ENCODE data around the gene LIPA. TPM values are rescaled to one million over a fixed set of nuclear protein-coding genes. Genes with fewer than 3 reads are reported as not detected.
"Not testable (repeated sequence)": the region's sequence is repeated elsewhere in the genome, so short reads cannot be mapped to it uniquely, and the experiment has no call there.

Gene LIPA
- total RNA-seq, 2 donors from 2014 or later = 19.0 to 39.8 TPM

DNA sequence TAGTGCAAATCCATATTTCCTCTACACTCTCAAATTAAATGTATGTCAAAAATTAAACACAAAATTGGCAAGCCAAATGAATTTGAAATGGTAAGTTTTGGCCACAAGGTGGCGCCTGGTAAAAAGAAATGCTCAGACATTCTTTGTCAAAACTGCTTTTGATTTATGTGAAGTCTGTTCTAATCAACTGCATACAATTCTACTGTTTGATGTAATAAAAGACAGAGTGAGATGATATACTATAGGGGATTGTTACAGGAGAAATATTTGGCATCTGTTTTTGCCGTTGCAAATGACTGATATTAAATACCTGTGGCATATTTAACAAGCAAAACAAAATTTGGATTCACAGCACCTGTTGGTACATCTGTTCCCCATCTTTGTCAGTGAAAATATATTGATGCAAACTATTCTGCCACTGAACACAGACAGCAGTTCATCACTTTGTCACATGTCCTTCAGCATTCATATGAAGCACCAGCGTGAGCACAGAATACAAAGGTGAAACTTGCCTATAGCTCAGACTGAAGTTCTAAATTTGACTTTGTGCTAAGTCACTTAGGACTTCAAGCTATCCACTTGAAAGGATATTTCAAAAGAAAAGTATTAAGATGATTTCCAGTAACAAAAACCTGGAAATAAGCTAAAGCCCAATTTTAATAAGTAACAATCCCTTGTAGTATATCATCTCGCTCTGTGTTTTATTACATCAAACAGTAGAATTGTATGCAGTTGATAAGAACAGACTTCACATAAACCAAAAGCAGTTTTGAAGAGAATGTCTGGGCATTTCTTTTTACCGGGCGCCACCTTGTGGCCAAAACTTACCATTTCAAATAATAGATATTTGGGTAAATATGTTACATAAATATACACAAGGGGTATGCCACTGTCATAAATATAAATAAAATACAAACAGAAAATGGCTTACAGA lies 34.3 kb downstream of the LIPA start:
- DNase-seq = peak in 1 of 2 donors; percentile 68
- intact Hi-C loops (cut with DNase I, micrococcal nuclease) = loop anchor here (5.0 to 10.0 kb wide), 2 partner anchors 193 to 285 kb away; no protein-coding TSS in a partner anchor
- peak; percentile 65 for ATAC-seq

DNA sequence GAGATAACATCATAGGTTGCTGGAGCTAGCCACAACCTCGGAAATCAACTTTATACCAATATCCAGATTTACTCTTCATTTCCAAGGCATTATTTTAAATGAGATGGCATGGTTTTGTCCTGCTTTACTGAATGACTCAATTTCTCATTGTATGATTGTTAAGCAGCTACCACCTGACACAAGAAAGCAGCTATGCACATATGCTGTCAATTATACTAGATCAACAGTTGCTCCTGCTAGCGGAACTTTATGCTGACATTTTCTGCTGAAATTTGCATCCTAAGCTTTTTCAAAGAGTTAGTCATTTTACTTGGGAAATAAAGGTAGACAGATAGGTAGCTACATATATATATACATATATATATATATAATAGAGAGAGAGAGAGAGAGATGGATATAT lies 35.5 kb downstream of the LIPA start:
- ATAC-seq = no peak
- intact Hi-C loops (cut with DNase I, micrococcal nuclease) = loop anchor here (5.0 to 10.0 kb wide), 2 partner anchors 191 to 284 kb away; no protein-coding TSS in a partner anchor
- no peak for DNase-seq

DNA sequence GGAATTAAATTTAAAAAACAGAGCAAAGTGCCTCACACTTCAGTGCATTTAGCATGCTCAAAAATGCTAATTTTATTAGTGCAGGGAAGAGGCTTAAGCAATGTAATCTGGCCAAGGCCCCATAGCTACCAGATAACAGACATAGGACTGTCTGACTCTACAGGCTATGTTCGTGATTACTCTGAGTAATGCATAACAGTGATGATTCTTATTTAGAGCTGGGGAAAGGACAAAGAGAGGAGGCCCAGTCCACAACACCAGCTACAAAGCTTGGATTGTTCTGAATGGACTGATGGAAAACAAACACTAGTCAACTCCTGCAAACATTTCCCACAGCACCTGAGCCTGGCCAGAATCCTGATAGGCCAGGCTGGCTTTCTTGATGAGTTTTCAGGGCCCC lies 36.1 kb downstream of the LIPA start:
- no peak for DNase-seq
- no peak for ATAC-seq
- intact Hi-C loops (cut with DNase I, micrococcal nuclease) = loop anchor here (2.0 to 10.0 kb wide), 3 partner anchors 187 to 283 kb away; no protein-coding TSS in a partner anchor

DNA sequence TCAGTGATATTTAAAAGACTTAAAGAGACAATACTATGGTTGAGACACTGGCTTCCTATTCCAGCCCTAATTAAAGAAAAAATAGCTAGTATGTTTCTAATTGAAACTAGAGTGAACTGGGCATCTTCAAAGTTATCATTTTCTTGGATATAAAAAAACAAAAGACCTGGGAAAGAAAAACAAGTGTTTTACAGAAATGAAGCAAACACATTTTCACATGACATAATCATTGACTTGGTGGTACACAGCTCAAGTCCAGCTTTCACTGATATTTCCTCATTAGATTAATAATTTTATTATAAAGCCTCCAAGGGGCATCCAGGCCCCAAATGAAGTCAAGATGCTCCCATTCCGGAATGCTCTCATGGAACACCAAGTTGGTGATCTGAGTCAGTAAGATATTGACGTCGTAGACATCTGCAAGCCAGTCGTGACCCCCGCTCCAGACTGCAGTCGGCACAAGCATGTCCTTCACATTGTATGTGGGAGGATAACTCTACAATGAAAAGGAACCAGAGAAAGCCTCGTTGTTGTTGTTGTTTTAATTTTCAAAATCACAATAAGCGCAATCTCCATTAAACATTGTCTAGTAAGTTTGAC lies 36.9 kb downstream of the LIPA start:
- intact Hi-C loops (cut with DNase I, micrococcal nuclease) = loop anchor here (2.0 to 10.0 kb wide), 3 partner anchors 186 to 282 kb away; no protein-coding TSS in a partner anchor
- no peak for ATAC-seq
- no peak for DNase-seq

DNA sequence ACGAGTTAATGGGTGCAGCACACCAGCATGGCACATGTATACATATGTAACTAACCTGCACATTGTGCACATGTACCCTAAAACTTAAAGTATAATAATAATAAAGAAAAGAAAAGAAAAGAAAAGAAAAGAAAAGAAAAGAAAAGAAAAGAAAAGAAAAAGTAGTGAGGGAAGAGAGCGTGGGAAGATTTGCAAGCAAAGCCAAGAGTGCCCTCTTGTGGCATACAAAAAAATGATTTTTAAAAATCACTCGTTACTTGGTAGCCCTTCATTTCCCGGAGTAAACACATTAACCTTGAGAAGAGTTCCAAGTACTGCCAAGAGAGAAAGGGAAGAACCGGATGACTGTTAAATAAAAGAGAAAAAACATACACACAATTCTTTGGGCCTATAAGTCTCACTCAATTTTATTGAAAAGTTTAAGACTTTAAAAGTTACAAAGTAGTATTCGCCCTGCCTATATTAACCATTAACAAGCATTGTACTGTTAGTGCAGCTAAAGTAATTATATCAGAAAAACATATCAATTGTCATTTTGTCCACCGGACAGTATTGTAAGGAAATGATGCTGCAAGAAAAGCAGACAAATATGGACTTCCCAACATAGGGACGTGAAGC lies 38.3 kb downstream of the LIPA start:
- ATAC-seq = peak; percentile 83
- intact Hi-C loops (cut with DNase I, micrococcal nuclease) = loop anchor here in 1 of 2 donors (10.0 kb wide), 1 partner anchor 188 kb away; no protein-coding TSS in a partner anchor
- DNase-seq = no peak

DNA sequence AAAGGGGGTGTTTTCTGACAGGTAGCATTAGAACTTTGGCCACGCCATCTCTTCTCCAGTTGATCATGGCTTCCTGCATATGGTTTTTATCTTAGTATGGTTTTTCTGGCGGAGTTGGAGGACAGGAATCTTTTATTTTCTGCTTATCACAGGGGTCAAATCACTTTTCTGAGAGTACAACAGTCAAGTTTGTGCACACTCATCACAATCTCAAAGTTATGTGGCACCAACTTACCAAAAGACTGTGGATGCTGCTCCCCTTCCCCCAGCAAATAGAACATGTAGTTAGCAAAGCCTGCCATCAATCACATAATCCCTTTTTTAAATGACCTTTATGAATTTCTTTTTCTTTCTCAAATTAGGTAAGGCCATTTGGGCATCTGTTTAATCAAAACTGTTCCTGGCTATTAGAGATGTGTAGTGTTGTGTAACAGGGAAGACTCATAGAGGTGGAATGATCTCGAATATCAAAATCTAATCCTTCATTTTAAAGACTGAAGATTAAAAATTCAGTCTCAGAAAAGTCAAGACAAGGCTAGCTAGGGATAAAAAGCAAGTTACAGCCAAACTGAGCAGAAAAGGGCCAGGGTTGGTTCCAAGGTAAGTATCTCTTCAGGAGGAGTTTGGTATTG lies 40.7 kb downstream of the LIPA start:
- intact Hi-C loops (cut with DNase I, micrococcal nuclease) = loop anchor here in 1 of 2 donors (10.0 kb wide), 1 partner anchor 186 kb away; no protein-coding TSS in a partner anchor
- ATAC-seq (no peak), DNase-seq (no peak)

DNA sequence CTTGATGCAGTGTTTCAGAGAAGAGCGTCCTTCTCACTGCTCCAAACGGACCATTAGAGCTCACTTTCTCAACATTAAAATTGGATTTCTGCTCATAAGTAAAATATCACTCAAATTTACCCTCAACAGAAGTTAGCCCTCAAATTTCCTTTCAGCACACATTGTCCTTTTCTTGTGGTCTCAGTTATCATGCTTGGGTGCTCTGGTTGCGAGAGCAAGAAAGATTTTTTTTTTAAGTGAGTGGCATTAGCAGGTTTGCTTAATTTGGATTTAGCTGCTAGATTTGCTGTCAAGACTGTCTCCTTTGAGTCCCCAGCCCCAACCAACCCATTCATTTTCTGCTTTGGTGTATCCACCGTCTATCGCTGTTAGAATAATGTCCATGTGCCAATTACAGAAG lies 41.9 kb downstream of the LIPA start:
- DNase-seq = no peak
- no peak for ATAC-seq
- intact Hi-C loops (cut with DNase I, micrococcal nuclease) = loop anchor here in 1 of 2 donors (10.0 kb wide), 1 partner anchor 185 kb away; no protein-coding TSS in a partner anchor

DNA sequence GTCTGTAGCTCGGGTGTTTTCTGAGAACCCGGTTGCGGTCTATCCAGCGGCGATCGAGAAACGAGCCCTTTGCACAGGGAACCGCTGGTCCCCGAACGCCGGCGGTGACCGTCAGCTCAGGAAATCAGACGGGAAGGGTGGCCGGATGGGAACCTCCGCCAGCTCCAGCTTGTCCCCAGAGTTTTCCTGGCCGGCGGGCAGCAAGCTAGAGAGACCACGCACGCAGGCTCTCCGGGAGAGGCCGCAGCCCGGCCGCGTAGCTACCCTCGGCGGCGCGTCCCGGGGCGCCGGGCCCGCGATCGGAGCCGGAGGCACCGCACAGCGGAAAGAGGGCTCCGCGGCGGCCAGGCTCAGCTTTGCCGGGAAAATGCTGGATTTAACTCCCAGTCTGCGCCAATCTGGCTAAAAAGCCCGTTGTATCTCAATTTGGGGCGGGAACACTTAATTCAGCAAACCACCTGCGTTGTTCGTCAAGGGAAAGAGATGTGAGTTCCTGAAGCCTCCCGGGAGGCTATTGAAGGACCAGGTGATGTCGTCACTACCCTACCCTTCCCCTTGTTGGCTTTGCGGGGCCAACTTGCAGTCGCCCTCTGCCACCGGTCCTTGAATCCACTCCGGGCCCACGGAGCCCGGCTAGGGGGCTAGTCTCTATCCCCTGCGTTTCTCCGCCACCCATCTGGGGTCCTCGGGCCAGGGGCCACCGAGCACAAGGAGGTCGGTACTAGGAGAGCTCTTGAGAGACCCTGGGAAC lies 43.6 kb downstream of the LIPA start:
- DNase-seq = peak; percentile 28 to 32
- ATAC-seq = peak; percentile 60
- intact Hi-C loops (cut with DNase I, micrococcal nuclease) = no loop called here

DNA sequence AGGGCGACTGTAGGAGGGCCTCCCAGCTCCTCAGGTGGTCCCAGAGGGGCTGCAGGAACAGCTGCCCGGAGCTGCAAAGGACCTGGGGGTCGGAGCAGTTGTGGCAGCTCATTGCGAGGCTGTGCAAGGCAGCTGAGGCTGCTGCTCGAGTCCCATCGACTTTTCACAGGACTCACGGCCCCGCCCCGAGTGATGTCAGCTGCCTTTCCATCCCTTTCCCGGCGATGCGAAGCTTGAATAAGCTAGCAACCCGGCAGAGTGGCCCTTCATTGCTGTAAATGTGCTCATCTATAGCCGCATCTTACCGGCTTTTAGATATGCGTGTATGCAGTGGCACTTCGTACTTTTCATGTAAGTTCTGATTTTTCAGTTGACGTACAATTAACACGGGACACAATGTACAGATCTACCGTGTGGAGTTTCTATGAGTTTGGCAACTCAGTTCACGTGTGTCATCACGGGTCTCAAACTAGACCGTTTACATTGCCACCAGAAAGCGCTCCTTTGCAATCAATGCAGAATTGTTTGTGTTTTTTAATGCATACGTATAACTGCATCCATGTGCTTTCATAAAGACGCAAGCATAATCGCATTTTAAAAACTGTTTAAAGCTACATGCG lies 44.3 kb downstream of the LIPA start, which contains the start of gene CH25H:
Gene CH25H, minus strand, starts transcription at position 137 of the 620 bp plus-strand sequence. Its CDS starts 25 bp downstream, at position 112.
- intact Hi-C loops (cut with DNase I, micrococcal nuclease) = no loop called here

DNA sequence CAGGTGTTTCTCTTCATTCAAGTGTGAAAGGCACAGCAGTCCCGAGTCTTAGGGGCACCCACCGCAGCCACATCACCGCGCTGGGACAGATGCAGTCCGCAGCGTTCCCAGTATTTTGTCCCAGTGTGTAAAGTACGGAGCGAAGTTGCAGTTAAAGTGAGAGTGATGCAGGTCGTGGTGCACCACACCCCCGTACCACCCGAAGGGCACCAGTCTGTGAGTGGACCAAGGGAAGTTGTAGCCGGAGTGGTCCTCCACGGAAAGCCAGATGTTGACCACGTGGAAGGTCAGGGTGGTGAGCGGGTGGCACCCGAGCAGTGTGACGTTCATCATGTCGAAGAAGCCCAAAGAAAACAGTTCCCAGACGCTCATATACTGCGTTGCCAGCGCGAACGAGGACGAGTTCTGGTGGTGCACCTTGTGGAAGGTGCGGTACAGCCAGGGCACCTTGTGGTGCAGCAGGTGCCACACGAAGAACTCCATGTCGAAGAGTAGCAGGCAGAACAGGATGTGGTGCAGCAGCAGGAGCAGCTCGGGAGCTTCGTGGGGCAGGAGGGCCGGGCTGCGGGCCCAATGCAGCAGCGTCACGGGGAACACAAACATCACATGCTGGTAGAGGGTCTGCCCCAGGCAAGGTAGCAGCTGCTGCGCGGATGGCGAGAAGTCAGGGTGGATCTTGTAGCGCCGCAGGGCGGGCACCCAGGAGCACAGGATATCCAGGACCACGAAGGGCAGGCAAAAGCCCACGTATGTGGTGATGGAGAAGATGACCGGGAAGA lies 45.0 kb downstream of the LIPA start:
- intact Hi-C loops (cut with DNase I, micrococcal nuclease) = no loop called here
- ATAC-seq = peak; percentile 39
- peak in 1 of 2 donors; percentile 22 for DNase-seq

More for the DNA sequence above, 44.3 kb downstream of the LIPA start, which contains the start of gene CH25H:
- DNase-seq = peak; percentile 70
- peak; percentile 70 for ATAC-seq

DNA sequence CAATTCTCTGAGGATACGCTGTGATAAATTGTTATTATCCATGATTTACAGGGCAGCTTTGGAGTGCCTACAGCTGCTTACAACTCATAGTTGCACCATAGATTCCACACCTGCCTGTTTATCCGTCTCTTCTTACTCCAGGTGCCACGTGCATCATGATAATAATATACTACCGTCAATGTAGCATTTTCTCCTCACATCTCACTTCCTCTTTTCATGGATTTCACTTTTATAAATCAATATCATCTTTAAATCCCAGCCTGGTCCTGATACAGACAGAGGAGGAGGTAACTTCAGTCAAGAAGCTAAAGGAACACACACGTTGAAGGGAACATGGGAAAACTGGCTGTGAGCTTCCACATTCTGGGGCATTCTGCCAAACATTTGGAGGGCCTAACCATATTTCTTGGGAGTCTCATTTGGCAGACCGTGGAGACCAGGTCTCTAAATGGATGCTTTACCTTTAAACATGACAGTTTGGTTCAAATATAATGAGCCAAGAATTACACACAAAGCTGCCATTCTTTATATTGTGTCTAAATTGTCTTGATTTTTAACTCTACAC lies 46.9 kb downstream of the LIPA start:
- DNase-seq (no peak), ATAC-seq (no peak)
- intact Hi-C loops (cut with DNase I, micrococcal nuclease) = no loop called here

DNA sequence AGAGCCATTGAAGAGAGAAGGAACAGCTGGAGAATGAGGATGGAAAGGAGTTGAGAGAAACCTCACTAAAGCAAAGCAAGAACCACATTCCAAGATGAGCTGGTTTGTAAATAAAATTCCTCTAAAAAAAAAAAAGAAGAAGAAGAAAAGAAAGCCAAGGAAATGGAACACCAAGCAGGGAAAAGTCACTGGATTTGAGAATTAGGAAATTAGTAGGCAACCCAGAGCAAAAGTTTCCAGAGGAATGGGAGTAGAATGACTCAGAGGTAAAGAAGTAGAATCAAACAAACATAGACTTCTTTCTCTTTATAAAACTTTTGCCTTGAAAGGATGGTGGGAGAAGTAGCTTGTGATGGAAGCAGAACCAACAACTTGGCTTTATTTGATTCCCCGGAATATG lies 48.3 kb downstream of the LIPA start:
- intact Hi-C loops (cut with DNase I, micrococcal nuclease) = no loop called here
- no peak for DNase-seq
- no peak for ATAC-seq

DNA sequence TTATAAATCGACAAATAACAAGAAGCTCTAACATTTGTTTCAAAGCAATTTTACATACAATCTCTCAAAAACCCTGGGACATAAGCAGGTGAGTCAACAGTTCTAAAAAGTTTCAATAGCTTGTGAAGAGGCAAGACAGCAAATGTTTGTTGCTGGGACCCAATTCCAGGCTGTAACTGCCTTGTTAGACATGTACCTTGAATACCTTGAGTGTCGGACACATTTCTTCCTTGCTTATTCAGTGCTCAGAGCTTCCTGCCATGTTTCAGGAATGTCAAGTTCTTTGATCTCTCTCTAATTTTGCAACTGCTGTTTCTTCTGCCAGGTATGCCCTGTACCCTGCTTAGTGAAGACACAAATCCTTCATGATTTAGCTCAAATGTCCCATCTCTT lies 49.5 kb downstream of the LIPA start:
- ATAC-seq (no peak), DNase-seq (no peak)
- intact Hi-C loops (cut with DNase I, micrococcal nuclease) = no loop called here

DNA sequence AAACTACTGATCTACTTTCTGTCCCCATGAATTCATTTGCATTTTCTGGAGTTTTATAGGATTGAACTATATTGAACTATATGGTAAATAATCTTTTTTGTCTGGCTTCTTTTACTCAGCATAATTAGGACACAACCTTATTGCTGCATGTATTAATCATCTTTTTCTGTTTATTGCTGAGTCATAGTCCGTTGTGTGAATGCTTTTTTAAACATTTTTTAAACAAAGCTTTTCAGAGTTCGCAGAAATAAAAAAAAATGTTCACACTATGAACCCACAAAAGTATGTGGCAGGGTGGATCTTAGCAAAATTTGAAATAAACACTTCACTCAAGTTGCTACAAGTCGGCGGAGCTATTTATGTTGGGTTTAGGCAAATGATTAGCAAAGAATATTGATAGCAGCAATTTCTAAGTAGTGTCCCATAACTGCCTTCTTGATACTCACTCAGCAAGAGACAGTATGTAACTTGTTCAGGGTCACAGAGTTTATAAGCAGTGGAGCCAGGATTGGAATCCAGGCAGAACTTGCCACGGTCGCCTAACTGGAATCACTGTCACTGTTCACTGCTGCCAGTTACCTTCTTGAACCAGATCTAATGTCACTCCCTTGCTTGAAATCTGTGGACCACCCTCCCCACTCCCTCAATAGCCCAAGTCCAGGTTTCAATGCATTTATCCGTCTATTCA lies 50.1 kb downstream of the LIPA start:
- ATAC-seq (no peak), DNase-seq (no peak)
- intact Hi-C loops (cut with DNase I, micrococcal nuclease) = no loop called here

DNA sequence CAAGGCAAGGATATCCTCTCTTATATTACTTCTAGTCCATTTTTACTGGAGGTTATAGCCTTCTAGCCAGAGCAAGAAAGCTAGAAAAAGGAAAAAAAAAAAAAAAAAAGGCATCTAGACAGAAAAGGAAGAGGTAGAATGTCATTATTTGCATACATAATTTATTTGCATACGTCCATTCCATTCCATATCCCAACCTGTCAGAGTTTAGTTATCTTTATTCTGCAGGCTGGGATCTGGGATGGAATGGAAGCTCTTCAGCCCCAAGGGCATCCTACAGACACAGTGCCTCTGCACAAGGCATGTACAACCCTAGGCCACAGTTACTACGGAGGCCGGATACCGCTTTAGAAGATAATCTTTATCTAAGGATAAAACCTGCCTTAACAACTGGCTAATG lies 54.1 kb downstream of the LIPA start:
- ATAC-seq (no peak), DNase-seq (no peak)
- intact Hi-C loops (cut with DNase I, micrococcal nuclease) = no loop called here

DNA sequence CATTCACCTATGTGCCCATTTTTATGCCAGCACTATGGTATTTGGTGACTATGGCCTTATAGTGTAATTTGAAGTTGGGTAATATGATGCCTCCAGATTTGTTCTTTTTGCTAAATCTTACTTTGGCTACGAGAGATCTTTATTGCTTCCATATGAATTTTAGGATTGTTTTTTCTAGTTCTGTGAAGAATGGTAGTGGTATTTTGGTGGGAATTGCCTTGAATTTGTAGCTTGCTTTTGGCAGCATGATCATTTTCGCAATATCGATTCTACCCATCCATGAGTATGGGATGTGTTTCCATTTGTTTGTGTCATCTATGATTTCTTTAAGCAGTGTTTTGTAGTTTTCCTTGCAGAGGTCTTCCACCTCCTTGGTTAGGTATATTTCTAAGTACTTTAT lies 60.3 kb downstream of the LIPA start:
- ATAC-seq; DNase-seq; intact Hi-C loops (cut with DNase I, micrococcal nuclease): not testable (repeated sequence)

Measured in left colon (tissue), 2 donors.